Stromal cell of bone marrow (primary cell): ENCODE measurements around the gene POLR3E.

ENCODE experiments used
- DNase-seq: peaks from one replicate; pipeline ENCODE4 v3.0.0-alpha.2; 2012; ENCODE audit warnings: low read depth

Gene POLR3E

DNA sequence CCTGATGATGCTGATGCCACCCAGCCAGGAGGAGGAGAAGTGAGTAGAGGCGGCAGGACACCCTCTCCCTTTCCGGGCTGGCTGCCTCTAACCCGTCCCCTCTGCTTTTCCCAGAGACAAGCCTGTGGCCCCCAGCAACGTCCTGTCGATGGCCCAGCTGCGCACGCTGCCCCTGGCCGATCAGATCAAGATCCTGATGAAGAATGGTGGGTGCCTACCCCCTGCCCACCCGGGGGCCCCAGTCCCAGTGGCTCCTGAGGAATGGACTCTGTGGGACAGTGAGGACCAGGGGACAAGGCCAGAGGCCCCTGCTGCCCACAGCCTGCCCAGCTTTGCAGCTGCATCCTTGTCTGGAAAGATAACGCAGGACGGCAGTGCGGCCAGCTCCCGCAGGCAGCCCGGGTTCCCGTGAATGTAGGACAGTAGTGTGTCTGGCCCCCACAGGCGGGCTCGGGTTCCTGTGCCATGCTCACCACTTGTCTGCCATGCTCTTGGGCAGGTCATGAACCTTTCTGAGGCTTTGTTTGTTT lies 19.9 kb downstream of the POLR3E start:
- no peak for DNase-seq

DNA sequence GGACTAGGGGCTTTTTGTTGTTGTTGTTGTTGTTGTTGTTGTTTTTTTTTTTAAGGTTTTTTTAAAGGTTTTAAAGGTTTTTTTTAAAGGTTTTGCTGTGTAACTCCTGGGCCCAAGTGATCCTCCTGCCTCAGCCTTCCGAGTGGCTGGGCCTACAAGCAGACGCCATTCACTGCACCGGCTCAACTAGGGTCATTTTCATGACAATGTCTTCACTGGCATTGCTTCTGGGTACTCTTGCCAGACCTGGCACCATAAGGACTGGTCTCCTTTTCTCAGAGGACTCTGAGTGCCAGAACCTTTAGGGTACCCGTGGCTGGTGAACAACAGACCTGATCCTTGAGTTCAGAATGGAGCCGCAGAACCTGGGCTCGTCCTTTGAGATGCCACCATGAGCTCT lies 20.4 kb downstream of the POLR3E start:
- DNase-seq: no peak

DNA sequence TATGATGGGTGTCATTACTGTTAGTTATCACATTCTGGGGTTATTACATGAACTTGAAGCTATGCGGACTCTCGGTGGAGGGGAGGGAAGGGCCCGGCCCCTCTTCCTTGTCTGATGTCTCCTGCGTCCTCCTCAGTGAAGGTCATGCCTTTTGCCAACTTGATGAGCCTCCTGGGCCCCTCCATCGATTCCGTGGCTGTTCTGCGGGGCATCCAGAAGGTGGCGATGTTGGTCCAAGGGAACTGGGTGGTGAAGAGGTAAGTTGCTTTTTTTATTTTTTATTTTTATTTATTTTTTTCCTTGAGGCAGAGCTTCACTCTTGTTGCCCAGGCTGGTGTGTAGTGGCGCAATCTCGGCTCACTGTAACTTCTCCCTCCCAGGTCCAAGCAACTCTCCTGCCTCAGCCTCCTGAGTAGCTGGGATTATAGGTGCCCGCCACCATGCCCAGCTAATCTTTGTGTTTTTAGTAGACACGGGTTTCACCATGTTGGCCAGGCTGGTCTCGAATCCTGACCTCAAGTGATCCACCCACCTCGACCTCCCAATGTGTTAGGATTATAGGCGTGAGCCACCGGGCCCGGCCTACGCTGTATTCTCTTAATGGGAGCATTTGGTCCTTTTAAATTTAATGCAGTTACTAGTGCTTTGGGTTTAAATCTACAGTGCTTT lies 21.6 kb downstream of the POLR3E start:
- DNase-seq: no peak

DNA sequence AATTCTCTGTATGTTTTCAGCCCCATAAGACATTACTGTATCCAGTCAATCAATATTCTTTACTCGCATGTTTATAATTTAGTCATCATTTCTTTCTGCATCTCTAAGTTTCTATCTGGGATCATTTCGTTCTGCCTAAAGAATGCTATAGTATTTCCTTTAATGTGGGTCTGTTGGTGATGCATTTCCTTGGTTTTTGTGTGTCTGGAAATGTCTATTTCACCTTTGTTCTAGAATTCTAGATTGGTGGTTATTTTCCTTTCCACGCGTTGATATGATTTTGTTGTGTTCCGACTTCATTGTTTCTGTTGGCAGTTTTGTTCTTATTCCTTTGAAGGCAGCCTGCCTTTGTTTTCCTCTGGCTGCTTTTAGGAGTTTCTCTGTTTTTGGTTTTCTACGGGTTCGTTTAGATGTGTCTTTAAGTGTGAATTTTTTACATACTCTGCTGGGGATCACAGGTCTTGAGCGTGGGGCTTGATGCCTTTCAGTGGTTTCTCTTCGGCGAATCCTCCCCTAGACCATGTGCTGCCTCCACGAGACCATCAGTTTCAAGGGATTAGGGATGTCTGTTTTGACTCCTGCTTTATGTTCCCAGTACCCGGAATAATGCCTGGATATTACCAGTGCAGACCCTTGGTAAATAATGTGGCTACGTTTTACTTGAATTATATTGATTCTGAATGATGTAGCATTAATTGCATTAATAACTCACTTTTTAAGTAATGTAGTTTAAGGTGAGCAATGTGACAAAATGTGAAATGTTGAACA lies 23.5 kb downstream of the POLR3E start:
- DNase-seq: no peak

DNA sequence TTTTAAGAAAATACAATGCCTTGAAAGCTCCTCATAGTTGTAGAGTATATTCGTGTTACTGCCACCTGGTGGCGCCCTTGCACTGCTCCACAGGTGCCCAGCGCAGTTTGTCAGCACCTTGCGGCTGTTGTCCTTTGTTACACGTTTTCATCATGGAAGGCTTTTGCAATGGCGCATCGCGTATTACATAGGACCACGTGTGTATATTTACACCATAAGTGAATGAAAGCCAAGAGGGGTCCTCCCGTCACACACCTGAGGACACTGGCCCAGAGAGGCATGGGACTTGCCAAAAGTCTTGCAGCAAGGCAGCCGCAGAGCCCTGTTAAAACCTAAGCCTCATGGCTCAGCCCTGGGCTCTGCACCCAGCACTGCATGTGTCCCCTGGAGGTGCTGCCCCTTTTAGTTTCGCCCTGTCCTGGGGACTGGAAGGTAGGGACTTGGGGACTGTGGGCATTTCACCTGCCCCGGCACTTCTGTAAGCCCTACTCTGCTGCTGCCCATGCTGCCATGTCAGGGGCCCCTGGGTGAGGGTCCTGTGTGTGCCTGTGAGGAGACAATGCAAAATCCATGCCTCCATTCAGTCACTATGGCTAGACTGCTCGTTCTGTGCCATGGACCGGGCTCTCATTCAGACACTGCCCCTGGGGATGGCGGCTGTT lies 24.3 kb downstream of the POLR3E start:
- peak; percentile 32 for DNase-seq

DNA sequence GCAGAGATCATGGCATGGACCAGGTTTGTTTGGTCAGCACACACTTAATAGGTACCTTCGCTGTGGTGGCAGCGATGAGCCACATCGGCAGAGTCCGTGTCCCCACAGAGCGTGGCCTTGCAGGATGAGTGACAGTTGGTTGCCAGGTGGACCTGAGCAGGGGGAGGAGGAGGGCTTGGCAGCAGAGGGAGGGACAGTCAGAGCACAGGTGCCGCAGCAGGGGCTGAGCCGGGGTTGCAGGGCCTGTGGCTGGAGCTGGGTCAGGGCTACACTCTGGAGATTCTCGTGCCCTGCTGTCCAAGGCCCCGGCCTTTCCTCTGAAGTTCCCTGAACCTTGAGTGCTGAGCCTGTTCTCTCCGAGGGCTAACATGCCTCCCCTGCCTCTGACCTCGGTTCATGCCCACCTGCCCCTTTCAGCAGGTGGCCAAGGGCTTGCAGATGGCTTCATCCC lies 24.8 kb downstream of the POLR3E start:
- no peak for DNase-seq

DNA sequence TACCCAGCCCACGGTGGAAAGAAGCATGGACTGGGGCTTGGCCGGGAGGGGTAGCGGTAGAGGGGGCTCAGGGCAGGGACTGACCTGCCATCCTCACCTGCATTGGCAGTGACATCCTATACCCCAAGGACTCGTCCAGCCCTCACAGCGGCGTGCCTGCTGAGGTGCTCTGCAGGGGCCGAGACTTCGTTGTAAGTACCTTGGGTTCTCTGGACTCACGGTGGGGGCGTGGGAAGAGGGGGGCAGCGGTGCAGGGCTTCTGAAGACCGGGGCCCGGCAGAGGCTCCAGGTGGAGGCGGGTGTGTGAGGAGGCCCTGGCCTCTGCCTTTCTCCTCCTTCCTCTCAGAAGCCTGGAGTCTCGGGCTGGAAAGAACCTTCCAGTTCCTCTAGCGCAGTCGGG lies 25.5 kb downstream of the POLR3E start:
- DNase-seq: no peak

DNA sequence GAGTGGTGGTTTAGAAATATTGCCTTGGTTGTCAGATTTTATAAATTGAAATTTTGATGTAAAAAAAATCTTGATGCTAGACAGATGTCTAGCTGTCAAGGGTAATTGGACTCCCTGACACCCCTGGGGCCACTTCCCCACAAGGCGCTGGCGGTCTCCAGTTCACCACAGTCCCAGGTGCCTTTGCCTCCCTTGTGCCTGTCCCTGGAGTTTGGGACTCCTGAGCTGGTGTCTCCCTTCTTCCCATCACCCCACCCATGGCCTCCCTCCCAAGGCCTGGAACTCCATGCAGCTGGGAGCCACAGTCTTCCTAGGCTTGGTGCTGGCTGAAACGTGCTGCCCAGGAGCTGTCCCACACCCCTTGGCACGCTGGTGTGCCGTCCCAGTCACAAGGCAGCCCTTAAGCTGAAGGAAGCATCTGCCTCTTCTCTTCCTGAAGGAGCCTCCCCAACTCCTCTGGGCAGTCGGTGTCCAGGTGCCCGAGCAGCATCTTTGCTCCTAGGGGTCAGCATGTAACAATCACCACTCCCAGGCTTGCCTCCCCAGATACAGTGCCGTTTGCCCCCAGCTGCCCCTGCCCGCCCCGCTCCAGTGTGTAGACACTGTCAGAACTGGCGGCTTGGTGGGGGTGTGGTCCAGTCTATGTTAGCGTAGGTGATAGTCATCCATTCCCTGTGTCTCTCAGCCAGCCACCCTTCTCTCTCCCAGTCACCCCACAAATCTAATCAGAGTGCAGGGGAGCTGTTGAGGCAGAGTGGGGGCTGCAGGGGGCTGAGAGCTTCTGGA lies 26.2 kb downstream of the POLR3E start:
- DNase-seq: no peak

DNA sequence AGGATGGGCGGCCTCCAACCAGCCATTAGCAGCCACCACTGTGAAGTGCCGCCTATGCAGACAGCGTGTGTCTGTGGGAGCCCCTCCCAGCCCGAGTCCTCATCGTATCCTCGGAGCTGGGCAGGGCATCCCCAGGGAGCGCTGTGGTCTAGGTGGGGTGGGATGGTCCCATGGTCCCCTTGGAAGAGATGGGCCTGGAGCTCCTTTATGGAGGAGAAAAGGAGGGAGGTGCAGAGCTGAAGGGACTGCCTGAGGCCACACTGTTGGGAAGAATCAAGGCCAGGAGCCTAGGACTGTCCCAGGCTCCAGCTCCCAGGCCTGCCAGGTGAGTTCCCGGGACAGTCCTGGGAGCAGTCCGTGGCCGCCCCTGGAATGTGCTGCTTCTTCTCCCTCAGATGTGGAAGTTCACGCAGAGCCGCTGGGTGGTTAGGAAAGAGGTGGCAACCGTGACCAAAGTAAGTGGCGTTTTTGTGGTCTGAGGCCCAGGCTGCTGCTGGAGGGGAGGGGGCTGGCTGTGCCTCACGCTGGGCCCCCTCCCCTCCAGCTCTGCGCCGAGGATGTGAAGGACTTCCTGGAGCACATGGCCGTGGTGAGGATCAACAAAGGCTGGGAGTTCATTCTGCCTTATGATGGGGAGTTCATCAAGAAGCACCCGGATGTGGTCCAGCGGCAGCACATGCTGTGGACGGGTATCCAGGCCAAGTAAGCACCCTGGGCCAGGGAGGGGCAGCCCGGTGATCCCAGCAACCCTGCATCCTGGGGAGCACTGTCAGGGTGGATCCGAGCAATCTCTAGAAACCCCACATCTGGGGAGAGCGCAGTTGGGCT lies 27.0 kb downstream of the POLR3E start:
- DNase-seq: no peak

DNA sequence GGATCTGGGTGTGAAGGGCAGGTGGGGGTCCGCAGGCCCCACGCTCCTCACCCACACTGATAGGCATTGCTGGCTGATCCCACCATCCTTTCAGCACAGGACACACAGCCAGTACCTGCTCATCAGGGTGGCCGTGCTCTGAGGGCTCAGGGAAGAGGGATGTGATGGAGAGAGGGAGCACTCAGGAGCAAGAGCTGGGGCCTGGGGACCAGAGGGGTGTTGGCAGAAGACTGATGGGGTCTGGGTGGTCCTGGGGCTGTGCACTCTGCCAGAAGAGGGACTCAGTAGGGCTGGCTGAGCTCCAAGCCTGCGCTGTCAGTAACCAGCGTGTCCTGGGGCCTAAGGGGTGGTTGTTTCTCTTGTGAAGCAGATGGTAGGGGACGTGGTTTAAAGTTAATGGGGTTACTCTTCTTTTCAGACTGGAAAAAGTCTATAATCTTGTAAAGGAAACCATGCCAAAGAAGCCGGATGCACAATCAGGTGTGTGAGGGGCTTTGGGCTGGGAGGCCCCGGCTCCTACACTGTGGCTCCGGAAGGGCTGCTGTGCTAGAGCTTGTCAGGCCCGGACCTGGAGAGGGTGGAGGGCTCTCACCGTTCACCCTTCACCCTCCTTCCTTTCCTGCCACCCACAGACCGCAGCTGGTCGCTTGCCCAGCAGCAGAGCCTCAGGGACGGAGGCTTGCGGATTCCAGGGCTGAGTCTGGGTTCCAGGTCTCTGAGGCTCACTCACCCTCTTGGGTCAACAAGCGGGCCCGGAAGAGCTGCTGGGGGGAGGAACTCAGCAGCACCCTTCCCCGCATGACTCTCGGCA lies 27.8 kb downstream of the POLR3E start:
- peak; percentile 1 for DNase-seq

DNA sequence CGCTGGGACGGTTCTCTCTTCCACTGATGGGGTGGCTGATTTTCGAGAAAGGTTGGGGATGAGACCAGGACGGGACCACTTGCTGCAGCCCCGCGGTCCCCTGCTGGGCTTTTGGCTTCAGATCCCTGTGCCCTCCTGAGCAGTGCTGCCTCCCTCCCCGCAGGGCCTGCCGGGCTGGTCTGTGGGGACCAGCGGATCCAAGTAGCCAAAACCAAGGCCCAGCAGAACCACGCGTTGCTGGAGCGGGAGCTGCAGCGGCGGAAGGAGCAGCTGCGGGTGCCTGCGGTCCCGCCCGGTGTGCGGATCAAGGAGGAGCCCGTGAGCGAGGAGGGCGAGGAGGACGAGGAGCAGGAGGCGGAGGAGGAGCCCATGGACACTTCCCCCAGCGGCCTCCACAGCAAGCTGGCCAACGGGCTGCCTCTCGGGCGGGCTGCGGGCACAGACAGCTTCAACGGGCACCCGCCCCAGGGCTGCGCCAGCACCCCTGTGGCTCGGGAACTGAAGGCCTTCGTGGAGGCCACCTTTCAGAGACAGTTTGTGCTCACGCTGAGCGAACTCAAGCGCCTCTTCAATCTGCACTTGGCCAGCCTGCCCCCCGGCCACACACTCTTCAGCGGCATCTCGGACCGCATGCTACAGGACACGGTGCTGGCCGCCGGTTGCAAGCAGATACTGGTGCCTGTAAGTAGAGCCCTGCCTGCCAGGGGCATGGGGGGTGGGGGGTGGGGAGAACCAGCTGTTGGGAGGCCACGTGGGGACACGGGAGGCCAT lies 28.6 kb downstream of the POLR3E start:
- no peak for DNase-seq

DNA sequence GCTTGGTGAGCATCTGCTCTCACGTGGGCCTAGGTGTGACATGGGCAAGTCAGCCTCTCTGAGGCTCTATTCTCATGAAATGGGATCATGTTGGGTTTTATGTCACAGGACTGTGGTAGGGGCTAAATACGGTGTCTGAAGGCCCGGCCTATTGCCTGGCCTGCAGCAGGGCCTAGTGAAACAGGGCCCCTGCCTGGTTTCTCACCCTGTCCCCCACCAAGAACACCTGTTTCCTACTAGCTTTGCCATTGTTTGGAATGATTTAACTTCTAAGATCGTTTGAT lies 29.1 kb downstream of the POLR3E start:
- DNase-seq: no peak

DNA sequence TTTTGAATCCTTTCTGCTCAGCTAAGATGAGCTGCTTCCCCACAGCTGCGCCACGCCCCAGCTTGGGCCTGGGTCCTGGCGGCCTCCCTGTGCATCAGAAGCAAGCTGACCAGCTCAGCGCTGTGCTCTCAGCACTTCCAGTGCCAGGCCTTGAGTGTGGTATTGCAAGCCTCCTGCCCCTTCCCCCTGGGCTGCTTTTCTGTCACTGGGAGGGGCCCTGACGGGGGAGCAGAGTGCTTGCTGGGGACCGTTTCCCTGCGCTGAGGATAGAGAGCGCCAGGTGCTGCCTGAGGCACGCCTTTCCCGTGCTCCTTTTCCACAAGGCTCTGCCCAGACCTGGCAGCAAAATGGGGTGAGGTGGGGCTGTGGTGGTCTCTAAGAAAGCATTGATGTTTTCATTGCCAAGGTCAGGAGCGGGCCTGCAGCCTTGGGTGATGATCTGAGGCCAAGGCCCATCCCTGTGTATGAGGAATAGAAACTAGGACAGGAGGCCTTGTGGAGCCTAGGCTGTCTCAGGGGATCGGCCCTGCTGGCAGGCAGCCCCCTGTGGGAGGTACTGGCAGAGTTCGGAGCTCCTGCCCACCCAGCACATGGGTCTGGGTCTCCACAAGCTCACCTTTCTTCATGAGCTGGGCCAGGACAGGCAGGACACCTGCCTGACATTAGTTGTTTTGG lies 29.7 kb downstream of the POLR3E start:
- DNase-seq: no peak

DNA sequence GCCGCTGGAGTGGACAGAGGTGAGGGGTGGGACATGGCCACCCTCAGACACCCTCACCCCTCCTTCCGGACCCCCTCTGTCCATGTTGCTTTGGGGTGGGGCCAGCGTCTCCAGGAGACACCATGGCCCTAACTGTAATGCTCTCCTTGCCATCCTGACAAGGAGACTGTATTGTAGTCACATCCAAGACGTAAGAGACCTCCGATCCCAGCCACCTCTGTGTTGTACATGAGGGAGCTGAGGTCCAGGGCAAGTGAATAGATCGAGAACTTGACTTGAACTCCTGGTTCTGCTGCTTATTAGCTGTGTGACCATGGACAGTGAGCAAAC lies 30.2 kb downstream of the POLR3E start:
- no peak for DNase-seq

DNA sequence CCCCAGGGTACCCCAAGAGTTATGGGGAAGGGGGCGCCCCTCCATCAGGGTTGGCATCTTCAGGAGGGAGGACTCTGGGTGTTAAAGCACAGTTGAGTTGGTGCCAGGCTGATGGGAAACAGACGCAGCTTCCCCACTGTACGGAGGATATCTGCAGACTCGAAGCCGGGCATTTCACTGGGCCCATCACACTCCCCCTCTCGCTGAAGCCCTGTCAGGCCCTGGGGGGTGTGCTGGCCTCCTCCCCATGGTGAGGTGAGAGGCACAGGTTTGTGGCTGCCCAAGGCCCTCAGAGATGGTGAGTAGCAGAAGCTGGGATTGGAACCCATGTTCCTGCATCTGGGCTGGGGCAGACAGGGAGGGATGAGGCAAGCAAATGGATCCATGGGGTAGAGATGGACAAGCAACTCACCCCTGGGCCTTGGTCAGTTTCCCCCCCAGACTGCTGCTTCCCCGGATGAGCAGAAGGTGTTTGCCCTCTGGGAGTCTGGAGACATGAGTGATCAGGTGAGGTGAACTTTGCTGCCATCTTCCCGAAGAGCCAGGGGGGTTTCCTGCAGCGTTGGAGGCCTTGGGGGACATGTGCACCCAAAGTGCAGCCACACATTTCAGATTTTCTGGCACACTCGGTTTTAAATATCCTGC lies 31.0 kb downstream of the POLR3E start:
- no peak for DNase-seq

DNA sequence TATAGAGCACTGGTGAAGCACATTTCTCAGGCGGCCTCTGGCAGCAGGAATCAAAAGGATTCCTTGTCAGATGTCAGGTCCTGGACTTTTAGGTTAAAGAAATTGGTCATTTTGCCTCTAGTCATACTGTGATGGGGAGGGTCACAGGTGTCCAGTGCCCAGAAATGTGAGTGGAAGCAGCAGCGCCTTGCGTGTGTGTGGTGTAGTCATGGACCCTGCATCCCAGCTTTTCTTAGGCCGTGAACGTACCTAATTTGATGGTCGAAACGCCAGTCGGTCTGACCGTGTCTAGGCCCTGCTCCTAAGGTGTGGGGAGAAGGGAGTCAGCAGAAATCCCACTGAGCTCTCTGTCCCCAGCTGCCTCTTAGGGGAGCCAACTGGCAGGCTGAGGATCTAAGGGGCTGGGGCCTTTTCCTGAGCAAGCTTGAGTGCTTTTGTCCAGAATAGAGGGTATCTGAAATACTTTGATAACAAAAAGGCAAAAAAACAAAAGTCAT lies 32.0 kb downstream of the POLR3E start:
- no peak for DNase-seq

DNA sequence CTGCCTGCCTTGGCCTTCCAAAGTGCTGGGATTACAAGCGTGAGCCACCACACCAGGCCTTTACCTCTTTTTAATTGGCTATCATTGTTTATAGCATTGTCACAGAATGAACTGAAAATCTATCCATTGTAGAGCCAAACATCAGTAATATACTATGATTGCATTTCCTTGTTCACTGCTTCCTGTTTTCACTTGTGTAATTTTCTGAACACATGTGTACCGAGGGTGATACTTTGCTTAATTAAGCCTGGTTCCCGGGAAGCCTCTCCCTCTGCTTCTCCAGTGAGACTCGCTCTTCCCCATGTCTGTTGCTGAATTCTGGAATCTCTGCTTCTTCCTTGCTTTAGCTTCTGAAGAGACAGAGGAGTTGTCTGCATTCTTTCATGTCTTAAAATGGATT lies 33.1 kb downstream of the POLR3E start:
- no peak for DNase-seq

DNA sequence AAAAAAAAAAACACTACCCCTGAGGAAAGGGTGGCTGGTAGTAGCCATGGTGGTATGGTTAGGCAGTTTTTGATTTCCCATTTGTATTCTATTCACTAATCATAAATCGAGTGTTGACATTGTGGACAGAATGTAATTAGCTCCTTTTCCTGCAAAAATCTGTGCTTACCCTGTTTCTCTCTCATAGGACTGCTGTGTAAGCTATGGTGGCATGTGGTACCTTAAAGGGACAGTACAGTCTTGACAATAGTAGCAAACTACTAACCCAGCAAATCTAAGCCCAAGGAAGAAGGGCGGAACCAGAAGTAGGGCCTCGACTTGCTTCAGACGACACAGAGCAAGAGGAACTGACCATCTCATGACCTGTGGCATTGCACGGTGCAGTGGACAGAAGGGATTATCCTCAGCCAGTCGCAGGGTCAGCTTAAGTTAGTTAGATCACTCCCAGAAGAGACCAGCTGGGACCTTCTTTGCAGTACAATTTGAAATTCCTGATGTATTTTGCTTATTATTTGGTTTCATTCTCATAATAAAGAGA lies 36.3 kb downstream of the POLR3E start:
- no peak for DNase-seq
